HEK293T (cell line): Measurements from ENCODE around the gene ARID4B.

Experiments used
- CTCF ChIA-PET: fragments of 350-600 bp; formaldehyde crosslinking; extraction: SDS; loops from one replicate; lab custom pipeline; 2021; ENCODE audit warnings: antibody characterized with exemption, inconsistent platforms; lab: Yijun Ruan, JAX
- POLR2A ChIA-PET: fragments of 350-600 bp; formaldehyde crosslinking; extraction: SDS; loops from one replicate; lab custom pipeline; 2020; ENCODE audit warnings: antibody characterized with exemption, inconsistent platforms; lab: Yijun Ruan, JAX
- DNase-seq: peaks from one replicate; pipeline ENCODE4 v3.0.0; 2012; ENCODE audit warnings: mixed read lengths; ENCODE audit errors: extremely low spot score
- ARNT ChIP-seq: fragments of 450-650 bp; IDR thresholded peaks from 2 replicates; pipeline ENCODE4 v1.6.1; 2017; ENCODE audit warnings: mild to moderate bottlenecking
- BHLHE40 ChIP-seq: fragments of 450-650 bp; IDR thresholded peaks from 2 replicates; pipeline ENCODE4 v1.6.1; 2016; ENCODE audit warnings: mild to moderate bottlenecking, moderate library complexity, borderline replicate concordance
- CTBP1 ChIP-seq: fragments of 450-650 bp; IDR thresholded peaks from 2 replicates; pipeline ENCODE4 v1.6.1; 2016; ENCODE audit warnings: borderline replicate concordance
- ELF4 ChIP-seq: fragments of 450-650 bp; IDR thresholded peaks from 2 replicates; pipeline ENCODE4 v1.6.1; 2017; ENCODE audit warnings: antibody characterized with exemption
- FOXA1 ChIP-seq: fragments of 450-650 bp; IDR thresholded peaks from 2 replicates; pipeline ENCODE4 v1.6.1; 2016; ENCODE audit warnings: mild to moderate bottlenecking
- FOXK2 ChIP-seq: fragments of 450-650 bp; IDR thresholded peaks from 2 replicates; pipeline ENCODE4 v1.6.1; 2016; ENCODE audit warnings: mild to moderate bottlenecking
- FOXM1 ChIP-seq: fragments of 450-650 bp; IDR thresholded peaks from 2 replicates; pipeline ENCODE4 v1.6.1; 2017; ENCODE audit warnings: mild to moderate bottlenecking, borderline replicate concordance
- HDGF ChIP-seq: fragments of 450-650 bp; IDR thresholded peaks from 2 replicates; pipeline ENCODE4 v1.6.1; 2017; ENCODE audit warnings: antibody characterized with exemption, borderline replicate concordance
- L3MBTL2 ChIP-seq: fragments of 450-650 bp; conservative IDR thresholded peaks from 2 replicates; pipeline ENCODE4 v1.6.1; 2016; ENCODE audit warnings: mild to moderate bottlenecking
- LEF1 ChIP-seq: fragments of 450-650 bp; IDR thresholded peaks from 2 replicates; pipeline ENCODE4 v1.6.1; 2017; ENCODE audit warnings: mild to moderate bottlenecking, borderline replicate concordance
- NFRKB ChIP-seq: fragments of 450-650 bp; IDR thresholded peaks from 2 replicates; pipeline ENCODE4 v1.6.1; 2016; ENCODE audit warnings: mild to moderate bottlenecking, moderate library complexity
- PKNOX1 ChIP-seq: fragments of 450-650 bp; IDR thresholded peaks from 2 replicates; pipeline ENCODE4 v1.6.1; 2016
- SP1 ChIP-seq: fragments of 450-650 bp; IDR thresholded peaks from 2 replicates; pipeline ENCODE4 v1.6.1; 2017
- SUZ12 ChIP-seq: fragments of 450-650 bp; IDR thresholded peaks from 2 replicates; pipeline ENCODE4 v1.6.1; 2016; ENCODE audit warnings: mild to moderate bottlenecking
- TARDBP ChIP-seq: fragments of 450-650 bp; IDR thresholded peaks from 2 replicates; pipeline ENCODE4 v1.6.1; 2016
- ZNF384 ChIP-seq: fragments of 450-650 bp; IDR thresholded peaks from 2 replicates; pipeline ENCODE4 v1.6.1; 2016

ARID4B gene

DNA sequence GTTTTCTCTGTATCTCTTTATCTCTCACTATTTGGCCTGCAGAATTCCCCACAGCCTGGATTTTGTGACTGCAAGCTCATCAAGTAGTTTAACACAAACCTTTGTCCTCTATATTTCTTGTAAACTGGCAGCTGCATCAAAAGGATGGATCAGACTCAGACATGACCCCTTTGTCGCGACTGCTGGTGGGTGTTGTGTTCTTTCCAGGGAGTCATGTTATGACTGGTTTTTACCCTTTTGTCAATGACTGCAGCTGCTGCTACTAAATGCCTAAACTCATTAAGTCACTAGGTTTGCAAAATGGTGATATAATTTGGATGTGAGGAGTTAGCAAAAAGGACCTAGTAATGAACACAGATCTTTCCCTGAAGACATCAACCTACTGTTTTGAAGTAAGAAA lies 189.2 kb downstream of the ARID4B start:
- ChIA-PET POLR2A (interaction anchor here (0.8 to 2.5 kb wide), 3 partner anchors 10 to 366 kb away, joined by 3 to 22 read pairs (median 4); partner anchors contain the start of gene TOMM20), CTCF (no interaction called here)
- TF ChIP-seq FOXA1: no peak
- no peak for TF ChIP-seq FOXM1
- no peak for TF ChIP-seq CTBP1
- TF ChIP-seq ARNT: no peak
- no peak for TF ChIP-seq ELF4
- TF ChIP-seq PKNOX1: no peak
- TF ChIP-seq NFRKB: no peak
- no peak for DNase-seq

GRCh38 chr1:235136111-235136510 lies 191.9 kb downstream of the ARID4B start:
- ChIA-PET POLR2A (interaction anchor here (1.4 kb wide), 1 partner anchor 9 kb away, joined by 4 read pairs; no protein-coding TSS in a partner anchor), CTCF (no interaction called here)
- TF ChIP-seq PKNOX1 (no peak), HDGF (no peak), NFRKB (no peak), SUZ12 (no peak), L3MBTL2 (no peak), TARDBP (no peak), FOXM1 (no peak), BHLHE40 (no peak), ARNT (no peak), ZNF384 (no peak), FOXK2 (no peak), LEF1 (no peak), SP1 (no peak), FOXA1 (no peak), ELF4 (no peak), CTBP1 (no peak)
- DNase-seq: no peak

DNA sequence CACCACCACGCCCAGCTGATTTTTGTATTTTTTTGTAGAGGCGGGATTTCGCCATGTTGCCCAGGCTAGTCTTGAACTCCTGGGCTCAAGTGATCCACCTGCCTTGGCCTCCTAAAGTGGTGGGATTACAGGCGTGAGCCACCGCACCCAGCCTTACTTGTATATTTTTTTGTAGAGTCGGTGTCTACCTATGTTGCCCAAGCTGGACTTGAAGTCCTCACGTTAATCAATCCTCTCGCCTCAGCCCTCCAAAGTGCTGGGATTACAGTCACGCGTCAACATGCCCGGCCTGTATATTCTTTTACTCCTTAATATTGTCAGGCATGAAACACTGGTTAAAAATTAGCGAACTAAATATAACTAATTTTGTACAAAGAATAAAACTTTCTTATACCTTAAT lies 193.8 kb downstream of the ARID4B start:
- no peak for DNase-seq
- no peak for TF ChIP-seq SUZ12
- TF ChIP-seq CTBP1: no peak
- no peak for TF ChIP-seq ELF4
- TF ChIP-seq PKNOX1: no peak
- no peak for TF ChIP-seq NFRKB
- TF ChIP-seq FOXK2: no peak
- TF ChIP-seq FOXM1: no peak
- no peak for TF ChIP-seq TARDBP
- no peak for TF ChIP-seq ZNF384
- no peak for TF ChIP-seq SP1
- TF ChIP-seq BHLHE40: no peak
- no peak for TF ChIP-seq FOXA1
- TF ChIP-seq LEF1: no peak
- TF ChIP-seq ARNT: no peak
- no peak for TF ChIP-seq L3MBTL2
- no peak for TF ChIP-seq HDGF
- ChIA-PET POLR2A (interaction anchor here (0.6 to 1.3 kb wide), 2 partner anchors 194 to 321 kb away, joined by 3 read pairs; partner anchors contain the start of genes ARID4B and GGPS1), CTCF (no interaction called here)

DNA sequence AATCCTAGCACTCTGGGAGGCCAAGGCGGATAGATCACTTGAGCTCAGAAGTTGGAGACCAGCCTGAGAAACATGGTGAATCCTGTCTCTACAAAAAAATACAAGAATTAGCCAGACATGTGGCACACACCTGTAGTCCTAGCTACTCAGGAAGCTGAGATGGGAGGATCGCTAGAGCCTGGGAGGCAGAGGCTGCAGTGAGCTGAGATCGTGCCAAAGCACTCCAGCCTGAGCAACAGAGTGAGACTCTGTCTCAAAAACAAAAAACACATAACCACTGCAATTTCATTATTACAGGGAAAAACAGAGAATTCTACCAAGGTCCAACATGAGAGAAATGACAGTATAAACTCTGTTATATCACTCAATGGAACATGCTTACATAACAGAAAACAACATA lies 194.9 kb downstream of the ARID4B start:
- POLR2A ChIA-PET: interaction anchor here (1.3 kb wide), 1 partner anchor 28 kb away, joined by 10 read pairs; the partner anchor contains the start of gene RBM34
- CTCF ChIA-PET: no interaction called here
- TF ChIP-seq ARNT: no peak
- no peak for TF ChIP-seq LEF1
- no peak for TF ChIP-seq PKNOX1
- TF ChIP-seq TARDBP: no peak
- DNase-seq: no peak

GRCh38 chr1:235131961-235132360 lies 196.0 kb downstream of the ARID4B start:
- CTCF ChIA-PET: interaction anchor here (0.8 kb wide), 1 partner anchor 641 kb away, joined by 3 read pairs; no protein-coding TSS in a partner anchor

More at GRCh38 chr1:235131961-235132360, 196.0 kb downstream of the ARID4B start:
- POLR2A ChIA-PET: no interaction called here
- no peak for DNase-seq
- TF ChIP-seq SP1 (no peak), CTBP1 (no peak), L3MBTL2 (no peak), HDGF (no peak), FOXA1 (no peak), FOXK2 (no peak), FOXM1 (no peak), BHLHE40 (no peak), TARDBP (no peak), ELF4 (no peak), ARNT (no peak), PKNOX1 (no peak), SUZ12 (no peak)
